Fibroblast of pulmonary artery (primary cell): Measurements from ENCODE around the gene AGAP1.

Experiments used
- DNase-seq: peaks from one replicate; pipeline ENCODE4 v3.0.0-alpha.2; 2010; ENCODE audit warnings: low read depth
- H3K4me3 ChIP-seq: replicated peaks from 2 replicates; pipeline ENCODE4 v1.5.1; 2011; ENCODE audit warnings: low read depth, mild to moderate bottlenecking, control low read depth, low read length, moderate library complexity
- CTCF ChIP-seq: IDR thresholded peaks from 2 replicates; pipeline ENCODE4 v1.5.1; 2011; ENCODE audit warnings: mild to moderate bottlenecking, control low read depth, low read length, inconsistent platforms; ENCODE audit errors: missing control alignments

AGAP1 gene

DNA sequence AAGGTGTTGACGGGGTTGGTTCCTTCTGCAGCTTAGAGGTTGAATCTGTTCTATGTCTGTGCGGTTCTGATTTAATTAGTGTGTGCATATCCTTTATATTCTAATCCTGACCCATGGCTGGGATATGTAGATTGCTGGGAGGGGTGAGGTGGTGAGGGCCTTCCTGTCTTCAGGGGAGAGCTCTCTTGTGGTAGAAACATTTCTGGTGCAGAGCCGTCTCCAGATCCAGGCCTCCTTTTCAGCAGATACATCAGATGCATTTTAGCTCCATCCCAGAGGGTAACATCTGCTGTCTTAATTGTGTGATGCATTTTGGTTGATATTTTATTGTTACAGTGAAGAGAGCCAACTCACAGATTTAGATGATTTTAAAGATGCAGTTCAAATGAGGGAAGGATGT, 227.8 kb downstream of the AGAP1 start:
- TF ChIP-seq CTCF, result no peak
- no peak for DNase-seq
- H3K4me3 ChIP-seq, result no peak overlapping the region

DNA sequence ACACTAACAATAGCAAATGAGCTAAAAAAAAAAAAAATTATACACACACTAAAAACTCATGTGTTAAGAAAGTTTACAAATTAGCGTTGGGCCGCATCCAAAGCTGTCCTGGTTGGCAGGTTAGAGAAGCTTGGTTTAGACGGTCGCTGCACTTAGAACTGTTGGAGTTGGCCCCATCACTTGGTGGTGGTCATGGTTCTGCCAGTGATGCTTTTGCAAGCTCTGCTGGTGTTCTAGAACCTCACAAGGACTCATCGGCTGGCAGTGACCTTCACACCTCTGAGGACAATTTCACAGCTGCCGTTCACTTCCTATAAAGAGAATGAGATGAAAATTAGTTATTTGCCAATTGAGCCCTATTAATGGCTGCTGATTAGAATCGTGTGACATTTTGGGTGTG, 229.0 kb downstream of the AGAP1 start:
- no peak overlapping the region for H3K4me3 ChIP-seq
- DNase-seq, result no peak
- TF ChIP-seq CTCF, result no peak

- H3K4me3 ChIP-seq, result no peak overlapping the region
- no peak for TF ChIP-seq CTCF
- DNase-seq, result no peak
Measured at GRCh38 chr2:235723371-235723770, 229.5 kb downstream of the AGAP1 start.

GRCh38 chr2:235723811-235724465, 230.1 kb downstream of the AGAP1 start:
- no peak for DNase-seq
- TF ChIP-seq CTCF, result no peak
- H3K4me3 ChIP-seq, result no peak overlapping the region

- H3K4me3 ChIP-seq, result no peak overlapping the region
- TF ChIP-seq CTCF, result no peak
- peak; percentile 14 for DNase-seq
Measured at GRCh38 chr2:235725016-235725489, 231.2 kb downstream of the AGAP1 start.

DNA sequence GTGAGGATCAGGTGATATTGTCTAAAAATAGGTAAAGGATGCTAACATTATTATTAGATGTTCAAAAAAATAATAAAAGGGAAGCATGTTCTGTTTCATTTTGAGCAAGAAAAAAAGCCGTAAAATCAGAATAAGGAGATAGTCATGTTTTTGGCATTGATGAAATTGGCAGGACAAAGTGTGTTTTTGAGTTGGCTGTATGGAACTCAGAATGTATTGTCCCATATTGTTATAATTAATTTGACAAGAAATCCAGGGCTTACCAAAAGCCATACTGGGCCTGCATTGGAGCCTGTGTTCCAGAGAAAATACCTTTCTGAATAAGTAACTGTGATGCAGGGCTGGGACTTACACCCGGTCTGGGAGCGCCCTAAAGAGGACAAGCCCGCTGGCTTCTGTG, 232.0 kb downstream of the AGAP1 start:
- no peak overlapping the region for H3K4me3 ChIP-seq
- TF ChIP-seq CTCF, result no peak
- DNase-seq, result no peak

GRCh38 chr2:235726554-235726953, 232.7 kb downstream of the AGAP1 start:
- TF ChIP-seq CTCF, result no peak
- no peak overlapping the region for H3K4me3 ChIP-seq
- DNase-seq, result no peak
